Fibroblast of the conjunctiva (primary cell): ENCODE results near the gene OR4D11.

ENCODE experiments used
- DNase-seq: peaks from one replicate; pipeline ENCODE4 v3.0.0-alpha.2; 2010; ENCODE audit warnings: low read depth

OR4D11 gene

DNA sequence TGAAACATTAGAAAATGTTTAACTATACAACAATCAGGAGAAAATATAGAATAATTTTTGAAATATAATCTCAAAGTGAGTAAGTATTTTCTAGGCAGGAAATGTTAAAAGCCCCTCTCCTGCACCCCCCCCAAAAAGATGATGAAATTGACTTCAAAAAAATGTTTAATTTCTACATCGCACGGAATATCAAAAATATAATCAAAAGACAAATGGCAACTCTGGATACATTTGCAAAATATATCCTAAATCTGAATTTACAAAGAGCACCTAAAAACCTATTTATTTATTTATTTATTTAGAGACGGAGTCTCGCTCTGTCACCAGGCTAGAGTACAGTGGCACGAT, 44.9 kb downstream of the OR4D11 start:
- DNase-seq, result no peak

DNA sequence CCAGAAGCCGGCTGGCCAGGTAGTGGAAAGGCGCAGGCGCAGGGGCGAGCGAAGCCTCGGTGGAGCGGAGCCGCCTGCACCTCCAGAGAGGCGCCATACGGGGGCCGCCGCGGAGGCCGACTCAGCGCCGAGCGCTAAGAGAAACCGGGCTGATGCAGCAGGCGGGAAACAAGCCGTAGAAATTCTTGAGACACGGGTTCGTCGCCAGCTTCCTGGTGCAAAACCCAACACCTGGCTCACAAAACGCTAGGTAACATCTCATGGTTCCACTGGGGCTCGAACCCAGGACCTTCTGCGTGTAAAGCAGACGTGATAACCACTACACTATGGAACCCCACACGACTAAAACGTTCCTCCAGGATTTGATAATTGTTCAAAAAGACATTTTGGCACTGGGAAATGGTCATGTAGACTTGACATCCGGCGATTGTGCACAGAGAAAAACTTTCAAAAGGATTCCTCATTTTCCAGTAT, 47.0 kb downstream of the OR4D11 start:
- DNase-seq, result peak; percentile 92

DNA sequence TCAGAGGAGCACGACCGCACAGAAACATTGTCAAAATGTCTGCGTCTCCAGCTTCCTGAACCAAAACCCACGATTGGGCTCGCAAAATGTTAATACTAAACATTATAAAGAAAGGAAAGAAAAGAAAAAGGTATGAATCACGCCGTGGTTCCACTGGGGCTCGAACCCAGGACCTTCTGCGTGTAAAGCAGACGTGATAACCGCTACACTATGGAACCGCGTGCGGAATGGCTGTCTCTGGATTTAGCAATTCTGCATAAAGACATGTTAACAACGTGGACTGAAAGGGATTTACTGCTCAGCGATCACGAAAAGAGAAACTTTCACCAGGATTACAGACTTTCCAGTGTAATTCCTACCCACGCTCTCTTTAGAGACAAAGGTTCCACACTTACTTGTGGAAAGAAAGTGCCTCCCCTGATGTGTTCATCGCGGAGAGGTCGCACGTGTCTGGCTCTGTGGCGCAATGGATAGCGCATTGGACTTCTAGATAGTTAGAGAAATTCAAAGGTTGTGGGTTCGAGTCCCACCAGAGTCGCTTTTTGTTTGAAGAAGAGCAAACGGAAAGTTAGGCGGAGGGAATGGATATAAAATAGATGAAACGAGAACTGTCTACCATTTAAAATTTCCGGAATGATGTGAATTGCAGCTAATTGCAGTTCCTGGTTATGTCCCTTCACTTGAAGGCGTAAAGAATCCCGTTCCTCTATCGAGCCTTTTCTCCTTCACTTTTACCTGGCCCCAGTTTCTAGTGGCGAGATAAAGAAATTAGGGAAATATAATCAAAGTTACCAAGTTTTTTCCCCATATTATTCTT, 47.7 kb downstream of the OR4D11 start:
- peak; percentile 92 for DNase-seq

DNA sequence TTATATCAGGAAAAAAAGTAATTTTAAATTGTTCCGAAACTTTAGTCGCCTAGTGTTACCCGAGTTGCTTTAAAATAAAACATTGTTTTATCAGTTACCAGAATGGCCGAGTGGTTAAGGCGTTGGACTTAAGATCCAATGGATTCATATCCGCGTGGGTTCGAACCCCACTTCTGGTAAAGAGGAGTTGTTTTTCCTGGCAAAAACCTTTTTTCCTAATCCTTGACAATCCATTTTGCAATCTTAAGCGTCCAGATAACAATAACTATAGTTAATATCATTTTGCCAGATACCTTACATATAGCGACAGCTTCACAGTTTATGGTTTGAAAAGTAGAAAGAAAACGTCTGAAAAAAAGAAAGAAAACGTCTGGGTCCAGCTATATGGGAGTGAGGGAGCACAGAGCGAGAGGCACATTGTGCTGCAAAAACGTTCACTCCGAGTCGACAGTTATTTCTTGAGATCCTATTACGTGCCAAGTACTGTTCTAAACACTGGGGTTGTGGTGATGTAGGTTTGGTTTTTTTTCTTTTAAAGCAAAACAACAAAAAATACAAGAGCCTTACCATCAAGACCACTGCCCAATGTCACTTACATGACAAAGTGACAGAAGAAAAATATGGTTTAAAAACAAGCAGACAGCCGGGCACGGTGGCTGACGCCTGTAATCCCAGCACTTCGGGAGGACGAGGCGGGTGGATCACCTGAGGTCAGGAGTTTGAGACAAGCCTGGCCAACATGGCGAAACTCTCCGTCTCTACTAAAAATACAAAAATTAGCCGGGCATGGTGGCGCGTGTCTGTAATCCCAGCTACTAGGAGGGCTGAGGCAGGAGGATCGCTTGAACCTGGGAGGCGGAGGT, 48.5 kb downstream of the OR4D11 start:
- DNase-seq, result peak; percentile 91

- DNase-seq, result no peak
Measured at GRCh38 chr11:59552844-59553243, 49.5 kb downstream of the OR4D11 start.

DNA sequence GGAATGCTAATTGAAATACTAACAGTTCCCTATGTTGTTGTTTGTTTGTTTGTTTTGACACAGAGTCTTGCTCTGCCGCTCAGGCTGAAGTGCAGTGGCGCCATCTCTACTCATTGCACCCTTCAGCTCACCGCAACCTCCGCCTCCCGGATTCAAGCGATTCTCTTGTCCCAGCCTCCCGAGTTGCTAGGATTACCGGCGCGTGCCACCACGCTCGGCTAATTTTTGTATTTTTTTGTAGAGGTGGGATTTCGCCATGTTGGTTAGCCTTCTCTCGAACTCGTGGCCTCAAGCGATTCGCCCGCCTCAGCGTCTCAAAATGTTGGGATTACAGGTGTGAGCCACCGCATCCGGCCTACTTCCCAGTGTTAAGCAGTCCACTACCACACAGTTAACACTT, 49.9 kb downstream of the OR4D11 start:
- no peak for DNase-seq
